GM12865 (cell line): Measurements from ENCODE around the gene TRIM7.
"Not testable (repeated sequence)": the region's sequence is repeated elsewhere in the genome, so short reads cannot be mapped to it uniquely, and the experiment has no call there.

Experiments used
- DNase-seq: peaks from one replicate; pipeline ENCODE4 v3.0.0; 2010; ENCODE audit warnings: low read depth
- H3K4me3 ChIP-seq: 2 replicates; pipeline ENCODE4 v1.5.1; 2011; ENCODE audit warnings: mild to moderate bottlenecking, low read depth, low read length, control low read depth
- TF ChIP-seq, protein P1 (sequence below): IDR thresholded peaks from 2 replicates; pipeline ENCODE4 v1.5.1; 2011; ENCODE audit warnings: low read length, control low read depth, low read depth, inconsistent platforms; ENCODE audit not compliant: insufficient read depth; ENCODE audit errors: missing control alignments

The TRIM7 gene

GRCh38 chr5:181211208-181211607 is 6.2 kb upstream of the TRIM7 start:
- H3K4me3 ChIP-seq, result no peak overlapping the region
- TF ChIP-seq, protein P1, sequence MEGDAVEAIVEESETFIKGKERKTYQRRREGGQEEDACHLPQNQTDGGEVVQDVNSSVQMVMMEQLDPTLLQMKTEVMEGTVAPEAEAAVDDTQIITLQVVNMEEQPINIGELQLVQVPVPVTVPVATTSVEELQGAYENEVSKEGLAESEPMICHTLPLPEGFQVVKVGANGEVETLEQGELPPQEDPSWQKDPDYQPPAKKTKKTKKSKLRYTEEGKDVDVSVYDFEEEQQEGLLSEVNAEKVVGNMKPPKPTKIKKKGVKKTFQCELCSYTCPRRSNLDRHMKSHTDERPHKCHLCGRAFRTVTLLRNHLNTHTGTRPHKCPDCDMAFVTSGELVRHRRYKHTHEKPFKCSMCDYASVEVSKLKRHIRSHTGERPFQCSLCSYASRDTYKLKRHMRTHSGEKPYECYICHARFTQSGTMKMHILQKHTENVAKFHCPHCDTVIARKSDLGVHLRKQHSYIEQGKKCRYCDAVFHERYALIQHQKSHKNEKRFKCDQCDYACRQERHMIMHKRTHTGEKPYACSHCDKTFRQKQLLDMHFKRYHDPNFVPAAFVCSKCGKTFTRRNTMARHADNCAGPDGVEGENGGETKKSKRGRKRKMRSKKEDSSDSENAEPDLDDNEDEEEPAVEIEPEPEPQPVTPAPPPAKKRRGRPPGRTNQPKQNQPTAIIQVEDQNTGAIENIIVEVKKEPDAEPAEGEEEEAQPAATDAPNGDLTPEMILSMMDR, result no peak
- no peak for DNase-seq

GRCh38 chr5:181210698-181211097 is 5.7 kb upstream of the TRIM7 start:
- DNase-seq, H3K4me3 ChIP-seq: not testable (repeated sequence)

DNA sequence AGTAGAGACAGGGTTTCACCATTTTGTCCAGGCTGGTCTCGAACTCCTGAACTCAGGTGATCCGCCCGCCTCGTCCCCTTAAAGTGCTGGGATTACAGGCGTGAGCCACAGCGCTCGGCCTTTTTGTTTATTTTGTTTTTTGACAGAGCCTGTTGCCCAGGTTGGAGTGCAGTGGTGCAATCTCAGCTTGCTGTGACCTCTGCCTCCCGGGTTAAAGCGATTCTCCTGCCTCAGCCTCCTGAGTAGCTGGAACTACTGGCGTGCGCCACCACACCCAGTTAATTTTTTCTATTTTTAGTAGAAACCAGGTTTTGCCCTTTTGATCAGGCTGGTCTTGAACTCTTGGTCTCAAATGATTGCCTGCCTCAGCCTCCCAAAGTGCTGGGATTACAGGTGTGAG is 5.2 kb upstream of the TRIM7 start:
- H3K4me3 ChIP-seq, DNase-seq: not testable (repeated sequence)

GRCh38 chr5:181209006-181209405 is 4.0 kb upstream of the TRIM7 start:
- DNase-seq, H3K4me3 ChIP-seq: not testable (repeated sequence)

DNA sequence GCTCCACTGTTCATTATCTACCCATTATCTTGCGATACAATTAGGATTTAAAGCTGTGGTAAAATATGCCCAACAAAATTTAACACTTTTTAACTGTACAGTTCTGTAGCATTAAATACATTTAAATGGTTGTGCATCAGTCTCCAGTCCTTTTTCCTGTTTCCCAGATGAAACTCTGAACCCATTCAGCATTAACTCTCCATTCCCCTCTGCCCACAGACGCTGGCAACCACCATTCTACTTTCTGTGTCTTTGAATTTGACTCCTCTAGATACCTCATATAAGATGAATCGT is 2.9 kb upstream of the TRIM7 start:
- peak overlapping the region; percentile 67; the same call in 1 of the 2 replicates for H3K4me3 ChIP-seq
- no peak for DNase-seq
- TF ChIP-seq, protein P1, result no peak

DNA sequence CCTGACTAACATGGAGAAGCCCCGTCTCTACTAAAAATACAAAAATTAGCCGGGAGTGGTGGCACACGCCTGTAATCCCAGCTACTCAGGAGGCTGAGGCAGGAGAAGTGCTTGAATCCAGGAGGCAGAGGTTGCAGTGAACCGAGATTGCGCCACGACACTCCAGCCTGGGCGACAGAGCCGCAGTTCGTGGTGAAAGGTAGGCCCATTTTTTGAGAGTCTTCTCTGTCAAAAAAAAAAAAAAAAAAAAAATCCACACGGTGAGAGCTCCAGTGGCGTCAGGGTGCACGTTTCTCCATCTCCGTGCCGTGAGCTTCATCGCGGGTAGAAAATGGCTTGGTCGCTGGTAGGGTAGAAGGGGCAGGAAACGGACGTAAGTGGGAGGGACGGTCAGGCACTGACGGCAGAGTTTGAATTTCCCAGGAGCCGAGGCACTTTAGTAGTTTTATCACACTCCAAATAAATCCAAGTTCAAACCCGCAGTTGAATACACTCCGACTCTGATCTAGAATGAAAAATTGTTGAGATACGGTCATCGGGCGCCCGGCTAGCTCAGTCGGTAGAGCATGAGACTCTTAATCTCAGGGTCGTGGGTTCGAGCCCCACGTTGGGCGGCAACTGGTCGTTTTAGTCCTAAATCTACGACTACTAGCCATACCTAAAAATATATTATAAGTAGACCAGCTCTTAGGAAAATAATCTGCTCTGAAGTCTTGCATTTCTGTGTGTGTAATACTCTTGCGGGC is 2.4 kb upstream of the TRIM7 start:
- peak; percentile 90 for DNase-seq
- TF ChIP-seq, protein P1, result no peak
- peak overlapping the region; percentile 67 for H3K4me3 ChIP-seq

- TF ChIP-seq, protein P1, result no peak
- no peak for DNase-seq
- peak overlapping the region; percentile 52 for H3K4me3 ChIP-seq
These were observed 1.0 kb upstream of the TRIM7 start for GRCh38 chr5:181205761-181206649.

DNA sequence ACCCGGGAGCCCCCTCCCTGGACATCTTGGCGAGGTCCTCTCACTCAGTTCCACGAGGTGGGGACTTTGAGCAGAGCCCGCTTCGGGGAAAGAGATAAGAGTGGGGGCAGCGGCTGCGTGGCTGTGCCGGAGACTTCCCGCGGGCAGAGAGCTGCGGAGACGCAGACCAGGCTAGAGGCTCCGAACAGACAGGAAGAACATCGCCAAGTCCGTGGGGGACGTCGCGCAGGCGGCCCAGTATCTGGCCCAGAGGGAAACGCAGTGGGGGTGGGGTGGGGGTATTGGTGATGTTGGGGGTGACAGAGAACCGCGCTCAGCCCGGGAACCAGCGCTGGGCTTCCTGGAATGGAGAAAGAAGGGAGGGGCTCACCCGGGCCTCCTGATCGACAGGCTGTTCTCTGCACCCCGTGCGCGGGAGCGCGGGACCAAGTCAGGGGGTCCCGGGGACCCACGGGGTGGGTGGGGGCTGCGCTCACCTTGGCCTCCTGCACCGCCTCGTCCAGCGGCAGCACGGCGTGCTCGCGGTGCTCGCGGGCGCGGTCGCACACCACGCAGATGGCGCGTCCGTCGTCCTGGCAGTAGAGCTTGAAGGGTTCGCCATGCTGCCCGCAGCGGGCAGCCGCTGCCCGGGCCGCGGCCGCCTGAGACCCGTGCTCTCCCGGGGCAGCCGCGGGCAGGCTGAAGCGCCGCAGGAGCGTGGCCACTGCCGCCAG is 727 bp downstream of the TRIM7 start:
- TF ChIP-seq, protein P1, result no peak
- DNase-seq, result no peak
- peak overlapping the region; percentile 52 for H3K4me3 ChIP-seq
